HepG2 (cell line): ENCODE measurements around the gene RDM1. TPM values are rescaled to one million over a fixed set of nuclear protein-coding genes. Genes with fewer than 3 reads are reported as not detected.

Source experiments
- ATF7 ChIP-seq, 2 experiments: fragments of 450-650 bp in 1 of 2; sonication (generic) in 1 of 2; formaldehyde crosslinking in 1 of 2; IDR thresholded peaks; 2 replicates each; pipeline versions ENCODE4 v1.4.0 to v1.6.1; 2016 to 2020; ENCODE audit warnings: antibody characterized with exemption in 1 of 2, mild to moderate bottlenecking in 1 of 2, missing genetic modification reagents in 1 of 2
- CREBL2 ChIP-seq: sonication (generic); formaldehyde crosslinking; IDR thresholded peaks from 2 replicates; pipeline ENCODE4 v1.8.1; 2023; ENCODE audit warnings: missing genetic modification reagents, mild to moderate bottlenecking, borderline replicate concordance
- DMAP1 ChIP-seq: IDR thresholded peaks from 2 replicates; pipeline ENCODE4 v1.6.1; 2016
- EHMT2 ChIP-seq: fragments of 200-600 bp; sonication (generic); IDR thresholded peaks from 2 replicates; pipeline ENCODE4 v1.7.0; 2017; ENCODE audit warnings: antibody characterized with exemption, low read depth, low read length, borderline replicate concordance
- ELF1 ChIP-seq: sonication (generic); formaldehyde crosslinking; IDR thresholded peaks from 2 replicates; pipeline ENCODE4 v1.4.0; 2020; ENCODE audit warnings: missing genetic modification reagents
- KDM3A ChIP-seq: IDR thresholded peaks from 2 replicates; pipeline ENCODE4 v1.6.1; 2018; ENCODE audit warnings: low read depth, missing compliant biosample characterization
- NCOA1 ChIP-seq: sonication (generic); formaldehyde crosslinking; IDR thresholded peaks from 2 replicates; pipeline ENCODE4 v1.9.0; 2021; ENCODE audit warnings: missing genetic modification reagents
- NKX3-1 ChIP-seq: sonication (generic); formaldehyde crosslinking; IDR thresholded peaks from 2 replicates; pipeline ENCODE4 v1.5.0; 2020; ENCODE audit warnings: missing genetic modification reagents
- PITX1 ChIP-seq: sonication (generic); formaldehyde crosslinking; IDR thresholded peaks from 2 replicates; pipeline ENCODE4 v1.5.1; 2020; ENCODE audit warnings: mild to moderate bottlenecking, missing genetic modification reagents
- TRIM24 ChIP-seq: sonication (generic); formaldehyde crosslinking; IDR thresholded peaks from 2 replicates; pipeline ENCODE4 v1.8.0; 2022; ENCODE audit warnings: mild to moderate bottlenecking, missing genetic modification reagents
- ZBTB39 ChIP-seq: sonication (generic); formaldehyde crosslinking; IDR thresholded peaks from 2 replicates; pipeline ENCODE4 v1.5.0; 2020; ENCODE audit warnings: missing genetic modification reagents
- ZEB1 ChIP-seq: IDR thresholded peaks from 2 replicates; pipeline ENCODE4 v1.6.1; 2012; ENCODE audit warnings: mild to moderate bottlenecking, low read depth, inconsistent platforms; ENCODE audit not compliant: insufficient replicate concordance
- ZNF143 ChIP-seq: sonication (generic); formaldehyde crosslinking; IDR thresholded peaks from 2 replicates; pipeline ENCODE4 v1.4.0; 2020; ENCODE audit warnings: missing genetic modification reagents
- ZNF644 ChIP-seq: IDR thresholded peaks from 2 replicates; pipeline ENCODE4 v1.6.1; 2016; ENCODE audit warnings: low read depth
- ZNF709 ChIP-seq: sonication (generic); formaldehyde crosslinking; IDR thresholded peaks from 2 replicates; pipeline ENCODE4 v1.5.0; 2020; ENCODE audit warnings: mild to moderate bottlenecking, missing genetic modification reagents
- ZNF839 ChIP-seq: sonication (generic); formaldehyde crosslinking; IDR thresholded peaks from 2 replicates; pipeline ENCODE4 v1.4.0; 2020; ENCODE audit warnings: missing genetic modification reagents, mild to moderate bottlenecking, borderline replicate concordance
- ZUFSP ChIP-seq: sonication (generic); formaldehyde crosslinking; IDR thresholded peaks from 2 replicates; pipeline ENCODE4 v1.9.0; 2021; ENCODE audit warnings: missing genetic modification reagents, mild to moderate bottlenecking, borderline replicate concordance
- polyA plus RNA-seq, 8 experiments: library from polyadenylated mRNA; depleted of rRNA in 3 of 8; stranded (reverse) in 7 of 8; unstranded in 1 of 8; fragments of >200 nt; fragmentation: Illumina TruSeq in 4 of 8; extraction: Trizol in 4 of 8; gene quantifications; 2 replicates each; pipeline versions ENCODE4 v1.2.1 to v1.2.3, GENCODE V29; 2011 to 2016; ENCODE audit warnings: low read depth in 4 of 8, missing spikeins in 1 of 8, mixed read lengths in 1 of 8; ENCODE audit not compliant: insufficient read depth in 1 of 8
- total RNA-seq, 5 experiments: library from RNA; depleted of rRNA; stranded (reverse); fragments of >200 nt; fragmentation: Illumina TruSeq; extraction: Trizol; gene quantifications; 2 replicates each; pipeline ENCODE4 v1.2.3, GENCODE V29; 2016; ENCODE audit warnings: low read depth in 1 of 5
- TF ChIP-seq, protein P1 (sequence below): sonication (generic); formaldehyde crosslinking; IDR thresholded peaks from 2 replicates; pipeline ENCODE4 v1.5.0; 2020; ENCODE audit warnings: mild to moderate bottlenecking, missing genetic modification reagents
- TF ChIP-seq, protein P2 (sequence below): sonication (generic); formaldehyde crosslinking; IDR thresholded peaks from 2 replicates; pipeline ENCODE4 v1.4.0; 2020; ENCODE audit warnings: low read depth, missing genetic modification reagents

Gene RDM1
- total and polyA plus RNA-seq, 2 of the 13 experiments (the other 11 are each of a cell fraction or from before 2014, with no cell fraction given) = 0.28 to 0.40 TPM

DNA sequence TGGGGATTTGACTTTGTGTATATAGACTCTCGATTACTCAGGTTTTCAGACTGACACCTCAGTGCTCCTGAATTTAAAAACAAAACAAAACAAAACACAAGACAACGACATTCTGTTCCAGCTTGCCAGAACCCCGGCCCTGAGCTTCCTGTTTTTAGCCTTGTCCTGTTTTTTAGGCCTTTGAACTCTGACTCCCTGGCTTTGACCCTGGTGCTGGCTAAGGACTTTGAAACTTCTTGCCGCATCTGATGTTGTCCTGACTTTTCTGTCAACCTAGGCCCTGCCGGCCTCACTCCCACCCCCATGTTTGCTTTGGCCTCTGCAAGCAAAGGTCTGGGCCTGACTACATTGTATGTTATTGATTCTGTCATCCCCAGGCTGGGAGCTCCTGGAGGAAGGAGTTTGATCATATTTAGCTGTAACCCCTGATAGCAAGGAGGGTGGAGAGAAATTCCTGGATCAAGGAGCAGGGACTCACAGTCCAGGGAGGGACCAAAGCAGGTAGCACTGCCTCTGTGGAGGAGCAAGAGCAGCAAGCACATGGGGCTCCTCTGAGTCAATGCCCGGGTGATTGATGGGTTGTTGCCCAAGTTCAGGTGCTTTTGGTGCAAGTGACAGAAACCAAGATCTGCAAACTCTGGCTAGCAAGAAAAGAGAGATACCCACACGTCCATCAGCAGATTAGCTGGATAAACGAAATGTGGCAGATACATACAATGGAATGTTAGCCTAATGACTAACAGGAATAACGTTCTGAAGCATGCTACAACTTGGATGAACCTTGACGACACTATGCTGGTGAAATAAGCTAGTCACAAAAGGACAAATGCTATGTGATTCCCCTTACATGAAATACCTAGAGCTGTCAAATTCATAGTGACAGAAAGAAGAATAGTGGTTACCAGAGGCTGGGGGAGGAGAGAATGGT lies 43.0 kb upstream of the RDM1 start (continued):
- TF ChIP-seq NCOA1 (peak; percentile 96), ZEB1 (peak; percentile 79), ZUFSP (CRISPR knock-in tag) (no peak), KDM3A (CRISPR knock-in tag) (peak; percentile 76), ELF1 (CRISPR knock-in tag) (peak; percentile 58), TRIM24 (no peak), PITX1 (peak; percentile 97), ZNF709 (CRISPR knock-in tag) (peak; percentile 56; the same call in 1 of the 2 replicates), ZNF839 (CRISPR knock-in tag) (no peak), NKX3-1 (CRISPR knock-in tag) (no peak), ZNF644 (CRISPR knock-in tag) (peak; percentile 59), EHMT2 (no peak), ZBTB39 (CRISPR knock-in tag) (no peak), CREBL2 (no peak), ATF7 (IDR thresholded peaks at IDR 0.05) (no peak), ATF7 (CRISPR knock-in tag; IDR thresholded peaks at IDR 0.05) (peak; percentile 93), DMAP1 (CRISPR knock-in tag) (no peak; the same call in 1 of the 2 replicates), ZNF143 (CRISPR knock-in tag) (0 out of 2 replicates have a peak, but pooled peaks have one; percentile 14)
- TF ChIP-seq, protein P1, sequence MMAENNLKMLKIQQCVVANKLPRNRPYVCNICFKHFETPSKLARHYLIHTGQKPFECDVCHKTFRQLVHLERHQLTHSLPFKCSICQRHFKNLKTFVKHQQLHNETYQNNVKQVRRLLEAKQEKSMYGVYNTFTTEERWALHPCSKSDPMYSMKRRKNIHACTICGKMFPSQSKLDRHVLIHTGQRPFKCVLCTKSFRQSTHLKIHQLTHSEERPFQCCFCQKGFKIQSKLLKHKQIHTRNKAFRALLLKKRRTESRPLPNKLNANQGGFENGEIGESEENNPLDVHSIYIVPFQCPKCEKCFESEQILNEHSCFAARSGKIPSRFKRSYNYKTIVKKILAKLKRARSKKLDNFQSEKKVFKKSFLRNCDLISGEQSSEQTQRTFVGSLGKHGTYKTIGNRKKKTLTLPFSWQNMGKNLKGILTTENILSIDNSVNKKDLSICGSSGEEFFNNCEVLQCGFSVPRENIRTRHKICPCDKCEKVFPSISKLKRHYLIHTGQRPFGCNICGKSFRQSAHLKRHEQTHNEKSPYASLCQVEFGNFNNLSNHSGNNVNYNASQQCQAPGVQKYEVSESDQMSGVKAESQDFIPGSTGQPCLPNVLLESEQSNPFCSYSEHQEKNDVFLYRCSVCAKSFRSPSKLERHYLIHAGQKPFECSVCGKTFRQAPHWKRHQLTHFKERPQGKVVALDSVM = peak; percentile 90
- TF ChIP-seq, protein P2, sequence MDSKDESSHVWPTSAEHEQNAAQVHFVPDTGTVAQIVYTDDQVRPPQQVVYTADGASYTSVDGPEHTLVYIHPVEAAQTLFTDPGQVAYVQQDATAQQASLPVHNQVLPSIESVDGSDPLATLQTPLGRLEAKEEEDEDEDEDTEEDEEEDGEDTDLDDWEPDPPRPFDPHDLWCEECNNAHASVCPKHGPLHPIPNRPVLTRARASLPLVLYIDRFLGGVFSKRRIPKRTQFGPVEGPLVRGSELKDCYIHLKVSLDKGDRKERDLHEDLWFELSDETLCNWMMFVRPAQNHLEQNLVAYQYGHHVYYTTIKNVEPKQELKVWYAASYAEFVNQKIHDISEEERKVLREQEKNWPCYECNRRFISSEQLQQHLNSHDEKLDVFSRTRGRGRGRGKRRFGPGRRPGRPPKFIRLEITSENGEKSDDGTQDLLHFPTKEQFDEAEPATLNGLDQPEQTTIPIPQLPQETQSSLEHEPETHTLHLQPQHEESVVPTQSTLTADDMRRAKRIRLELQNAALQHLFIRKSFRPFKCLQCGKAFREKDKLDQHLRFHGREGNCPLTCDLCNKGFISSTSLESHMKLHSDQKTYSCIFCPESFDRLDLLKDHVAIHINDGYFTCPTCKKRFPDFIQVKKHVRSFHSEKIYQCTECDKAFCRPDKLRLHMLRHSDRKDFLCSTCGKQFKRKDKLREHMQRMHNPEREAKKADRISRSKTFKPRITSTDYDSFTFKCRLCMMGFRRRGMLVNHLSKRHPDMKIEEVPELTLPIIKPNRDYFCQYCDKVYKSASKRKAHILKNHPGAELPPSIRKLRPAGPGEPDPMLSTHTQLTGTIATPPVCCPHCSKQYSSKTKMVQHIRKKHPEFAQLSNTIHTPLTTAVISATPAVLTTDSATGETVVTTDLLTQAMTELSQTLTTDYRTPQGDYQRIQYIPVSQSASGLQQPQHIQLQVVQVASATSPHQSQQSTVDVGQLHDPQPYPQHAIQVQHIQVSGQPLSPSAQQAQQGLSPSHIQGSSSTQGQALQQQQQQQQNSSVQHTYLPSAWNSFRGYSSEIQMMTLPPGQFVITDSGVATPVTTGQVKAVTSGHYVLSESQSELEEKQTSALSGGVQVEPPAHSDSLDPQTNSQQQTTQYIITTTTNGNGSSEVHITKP (CRISPR knock-in tag) = peak; percentile 82
